SK-N-MC (cell line): ENCODE measurements around the gene ATRNL1.

ENCODE experiments used
- EZH2 ChIP-seq: fragments of 200-600 bp; sonication (generic); IDR thresholded peaks from one replicate; pipeline ENCODE4 v1.6.1; 2017; ENCODE audit warnings: antibody characterized with exemption
- POLR2AphosphoS5 ChIP-seq: IDR thresholded peaks from 2 replicates; pipeline ENCODE4 v1.6.1; 2012; ENCODE audit warnings: mild to moderate bottlenecking, low read depth, low read length, borderline replicate concordance

- TF ChIP-seq POLR2AphosphoS5 (no peak), EZH2 (no peak)
These were observed 324.6 kb downstream of the ATRNL1 start for GRCh38 chr10:115417585-115418265.
